Kidney (tissue), 14 donors: ENCODE results near the gene PAK6. TPM values are rescaled to one million over a fixed set of nuclear protein-coding genes. Genes with fewer than 3 reads are reported as not detected.

Source experiments
- DNase-seq, 5 donors: peaks; one replicate each; pipeline ENCODE4 v3.0.0-alpha.2; 2013 to 2020
- FAIRE-seq: peaks from 2 replicates; lab custom pipeline; 2012; peaks lifted over from hg19 to GRCh38; lab: Jason Lieb, UNC
- H3K27ac ChIP-seq, 2 donors: one replicate each; pipeline ENCODE4 v1.7.0; 2013; ENCODE audit warnings: low read depth in 2 of 2, low read length in 2 of 2, inconsistent platforms in 1 of 2
- H3K27me3 ChIP-seq: one replicate; pipeline ENCODE4 v1.7.1; 2013; ENCODE audit warnings: low read length, inconsistent platforms; ENCODE audit not compliant: control insufficient read depth, insufficient read depth
- H3K36me3 ChIP-seq, 3 donors: one replicate each; pipeline versions ENCODE4 v1.7.0 to v1.7.1; 2013; ENCODE audit warnings: low read length in 3 of 3, control low read depth in 1 of 3, inconsistent platforms in 1 of 3; ENCODE audit not compliant: insufficient read depth in 3 of 3, control insufficient read depth in 2 of 3
- H3K4me1 ChIP-seq, 3 donors: one replicate each; pipeline versions ENCODE4 v1.7.0 to v1.7.1; 2013; ENCODE audit warnings: low read length in 3 of 3, inconsistent platforms in 1 of 3, low read depth in 1 of 3; ENCODE audit not compliant: control insufficient read depth in 2 of 3, insufficient read depth in 2 of 3
- H3K4me3 ChIP-seq, 3 donors: one replicate each; pipeline versions ENCODE4 v1.7.0 to v1.8.1; 2013; ENCODE audit warnings: low read length in 3 of 3, control low read depth in 1 of 3, inconsistent platforms in 1 of 3
- H3K9ac ChIP-seq, 3 donors: one replicate each; pipeline versions ENCODE4 v1.7.0 to v1.7.1; 2013; ENCODE audit warnings: low read length in 3 of 3, control low read depth in 1 of 3, inconsistent platforms in 1 of 3
- H3K9me3 ChIP-seq, 3 donors: one replicate each; pipeline versions ENCODE4 v1.7.0 to v1.7.1; 2013; ENCODE audit warnings: low read length in 3 of 3, control low read depth in 1 of 3, inconsistent platforms in 1 of 3; ENCODE audit not compliant: control insufficient read depth in 2 of 3, insufficient read depth in 1 of 3
- CTCF ChIP-seq: IDR thresholded peaks from 3 replicates; pipeline ENCODE4 v1.5.1; 2012; ENCODE audit warnings: mild to moderate bottlenecking, moderate library complexity, borderline replicate concordance; ENCODE audit not compliant: insufficient read depth; ENCODE audit errors: extremely low read depth
- intact Hi-C: fragments of 100-400 bp; cut with DNase I; formaldehyde crosslinking; loops from one replicate; pipeline ENCODE4 v1.11.1; 2022
- polyA plus RNA-seq: library from polyadenylated mRNA; stranded (reverse); fragments of 350-450 nt; fragmentation: Illumina TruSeq; extraction: RNeasy Lipid Tissue Mini Kit (QIAGEN cat#74804); gene quantifications from one replicate; pipeline ENCODE4 v1.2.3, GENCODE V29; 2014; ENCODE audit warnings: low read depth, low replicate concordance; ENCODE audit not compliant: insufficient read depth
- total RNA-seq: library from RNA; stranded (reverse); fragmentation: NEBNext Ultra II Directional; extraction: Animal tissue kit (Norgen Biotek cat#: 25700); gene quantifications from one replicate; pipeline ENCODE4 v1.2.1, GENCODE V29; 2021
- donor health status: control.
- donor health status: control.
- donor health status: control.
- donor health status: control.
- donor health status: control.
- donor health status: DM: yes; HTN: yes; CAD: no.
- donor health status: Normal renal cell carcinoma (clear cell type).

PAK6 gene
- total and polyA plus RNA-seq, 2 donors from 2014 or later = 8.1 to 11.9 TPM

GRCh38 chr15:40239404-40239692, 485 bp downstream of the PAK6 start:
- FAIRE-seq (no peak), DNase-seq (no peak)
- Histone ChIP-seq H3K9ac (peak overlapping the region in 1 of 3 donors; percentile 80), H3K36me3 (no peaks in the 10 kb centered on the region), H3K4me3 (peak overlapping the region in 1 of 3 donors; percentile 60), H3K27ac (peak overlapping the region; percentile 59 to 89), H3K4me1 (peaks cover 0 to 4% (median 0%) of the 10 kb centered on the region in 3 donors), H3K9me3 (no peaks in the 10 kb centered on the region), H3K27me3 (no peaks in the 10 kb centered on the region)
- no peak for TF ChIP-seq CTCF
- intact Hi-C loops = no loop called here

- DNase-seq (peak in 1 of 5 donors; percentile 76), FAIRE-seq (no peak)
- TF ChIP-seq CTCF = no peak
- peaks cover 0 to 7% (median 0%) of the 10 kb centered on the region in 3 donors for H3K4me1 ChIP-seq
- H3K36me3 ChIP-seq = no peaks in the 10 kb centered on the region
- H3K4me3 ChIP-seq = peak overlapping the region in 1 of 3 donors; percentile 60
- peak overlapping the region; percentile 59 to 89 for H3K27ac ChIP-seq
- intact Hi-C loops = no loop called here
- H3K9me3 ChIP-seq = no peaks in the 10 kb centered on the region
- no peaks in the 10 kb centered on the region for H3K27me3 ChIP-seq
- peak overlapping the region in 1 of 3 donors; percentile 80 for H3K9ac ChIP-seq
Observed at GRCh38 chr15:40239693-40240618, 1.1 kb downstream of the PAK6 start.

GRCh38 chr15:40240619-40241221, 1.9 kb downstream of the PAK6 start:
- Histone ChIP-seq H3K27ac (peak overlapping the region; percentile 59 to 89), H3K27me3 (no peaks in the 10 kb centered on the region), H3K4me1 (peaks cover 0 to 7% (median 0%) of the 10 kb centered on the region in 3 donors), H3K36me3 (no peaks in the 10 kb centered on the region), H3K9ac (peak overlapping the region in 1 of 3 donors; percentile 58), H3K4me3 (peak overlapping the region in 1 of 3 donors; percentile 39), H3K9me3 (no peaks in the 10 kb centered on the region)
- FAIRE-seq (no peak), DNase-seq (no peak)
- intact Hi-C loops = no loop called here
- no peak for TF ChIP-seq CTCF
